ENCODE results near the gene AOX1.

The AOX1 gene

GRCh38 chr2:200658278-200658864 is 72.6 kb downstream of the AOX1 start:
- H3K36me3 ChIP-seq (ENCODE audit: insufficient read depth, low read length) = no peaks in the 10 kb centered on the region
- no peak overlapping the region for H3K9ac ChIP-seq (ENCODE audit: low read depth, low read length)
- no peaks in the 10 kb centered on the region; the same call in 1 of the 2 replicates for H3K4me1 ChIP-seq (ENCODE audit: insufficient read depth, low read length)
- no peaks in the 10 kb centered on the region for H3K9me3 ChIP-seq (ENCODE audit: control insufficient read depth, insufficient read depth, low read length)

- no peaks in the 10 kb centered on the region; the same call in 1 of the 2 replicates for H3K4me1 ChIP-seq (ENCODE audit: insufficient read depth, low read length)
- H3K36me3 ChIP-seq (ENCODE audit: insufficient read depth, low read length) = no peaks in the 10 kb centered on the region
- no peaks in the 10 kb centered on the region for H3K9me3 ChIP-seq (ENCODE audit: control insufficient read depth, insufficient read depth, low read length)
- H3K9ac ChIP-seq (ENCODE audit: low read depth, low read length) = no peak overlapping the region
Measured at GRCh38 chr2:200659410-200659809, 73.6 kb downstream of the AOX1 start.

GRCh38 chr2:200661477-200661876 is 75.7 kb downstream of the AOX1 start:
- Histone ChIP-seq H3K9me3 (ENCODE audit: control insufficient read depth, insufficient read depth, low read length) (no peaks in the 10 kb centered on the region), H3K9ac (ENCODE audit: low read depth, low read length) (no peak overlapping the region), H3K36me3 (ENCODE audit: insufficient read depth, low read length) (no peaks in the 10 kb centered on the region), H3K4me1 (ENCODE audit: insufficient read depth, low read length) (no peaks in the 10 kb centered on the region; the same call in 1 of the 2 replicates)

GRCh38 chr2:200662727-200663126 is 76.9 kb downstream of the AOX1 start:
- no peaks in the 10 kb centered on the region for H3K36me3 ChIP-seq (ENCODE audit: insufficient read depth, low read length)
- no peak overlapping the region for H3K9ac ChIP-seq (ENCODE audit: low read depth, low read length)
- no peaks in the 10 kb centered on the region for H3K9me3 ChIP-seq (ENCODE audit: control insufficient read depth, insufficient read depth, low read length)
- no peaks in the 10 kb centered on the region; the same call in 1 of the 2 replicates for H3K4me1 ChIP-seq (ENCODE audit: insufficient read depth, low read length)

- H3K9me3 ChIP-seq (ENCODE audit: control insufficient read depth, insufficient read depth, low read length) = no peaks in the 10 kb centered on the region
Measured at GRCh38 chr2:200664770-200665494, 79.1 kb downstream of the AOX1 start.

GRCh38 chr2:200665626-200666453 is 80.0 kb downstream of the AOX1 start:
- Histone ChIP-seq H3K4me1 (ENCODE audit: insufficient read depth, low read length) (no peaks in the 10 kb centered on the region; the same call in 1 of the 2 replicates), H3K36me3 (ENCODE audit: insufficient read depth, low read length) (no peaks in the 10 kb centered on the region), H3K9me3 (ENCODE audit: control insufficient read depth, insufficient read depth, low read length) (no peaks in the 10 kb centered on the region), H3K9ac (ENCODE audit: low read depth, low read length) (no peak overlapping the region)

More at GRCh38 chr2:200664770-200665494, 79.1 kb downstream of the AOX1 start:
- Histone ChIP-seq H3K9ac (ENCODE audit: low read depth, low read length) (no peak overlapping the region), H3K36me3 (ENCODE audit: insufficient read depth, low read length) (no peaks in the 10 kb centered on the region), H3K4me1 (ENCODE audit: insufficient read depth, low read length) (no peaks in the 10 kb centered on the region; the same call in 1 of the 2 replicates)

- H3K9me3 ChIP-seq (ENCODE audit: control insufficient read depth, insufficient read depth, low read length) = no peaks in the 10 kb centered on the region
- H3K36me3 ChIP-seq (ENCODE audit: insufficient read depth, low read length) = no peaks in the 10 kb centered on the region
- H3K4me1 ChIP-seq (ENCODE audit: insufficient read depth, low read length) = no peaks in the 10 kb centered on the region; the same call in 1 of the 2 replicates
- no peak overlapping the region for H3K9ac ChIP-seq (ENCODE audit: low read depth, low read length)
Measured at GRCh38 chr2:200667413-200667812, 81.6 kb downstream of the AOX1 start.

- H3K9me3 ChIP-seq (ENCODE audit: control insufficient read depth, insufficient read depth, low read length) = no peaks in the 10 kb centered on the region
- no peaks in the 10 kb centered on the region for H3K36me3 ChIP-seq (ENCODE audit: insufficient read depth, low read length)
- no peaks in the 10 kb centered on the region for H3K4me1 ChIP-seq (ENCODE audit: insufficient read depth, low read length)
- no peak overlapping the region for H3K9ac ChIP-seq (ENCODE audit: low read depth, low read length)
Measured at GRCh38 chr2:200668478-200668877, 82.7 kb downstream of the AOX1 start.

GRCh38 chr2:200669308-200669707 is 83.5 kb downstream of the AOX1 start:
- H3K9me3 ChIP-seq (ENCODE audit: control insufficient read depth, insufficient read depth, low read length) = no peaks in the 10 kb centered on the region
- H3K9ac ChIP-seq (ENCODE audit: low read depth, low read length) = no peak overlapping the region
- no peaks in the 10 kb centered on the region for H3K4me1 ChIP-seq (ENCODE audit: insufficient read depth, low read length)
- no peaks in the 10 kb centered on the region for H3K36me3 ChIP-seq (ENCODE audit: insufficient read depth, low read length)

GRCh38 chr2:200670313-200670712 is 84.5 kb downstream of the AOX1 start:
- Histone ChIP-seq H3K36me3 (ENCODE audit: insufficient read depth, low read length) (no peaks in the 10 kb centered on the region), H3K4me1 (ENCODE audit: insufficient read depth, low read length) (no peaks in the 10 kb centered on the region), H3K9me3 (ENCODE audit: control insufficient read depth, insufficient read depth, low read length) (no peaks in the 10 kb centered on the region), H3K9ac (ENCODE audit: low read depth, low read length) (no peak overlapping the region)

GRCh38 chr2:200670751-200671150 is 84.9 kb downstream of the AOX1 start:
- Histone ChIP-seq H3K36me3 (ENCODE audit: insufficient read depth, low read length) (no peaks in the 10 kb centered on the region), H3K4me1 (ENCODE audit: insufficient read depth, low read length) (no peaks in the 10 kb centered on the region), H3K9ac (ENCODE audit: low read depth, low read length) (no peak overlapping the region), H3K9me3 (ENCODE audit: control insufficient read depth, insufficient read depth, low read length) (no peaks in the 10 kb centered on the region)

- H3K9me3 ChIP-seq (ENCODE audit: control insufficient read depth, insufficient read depth, low read length) = no peaks in the 10 kb centered on the region
- H3K36me3 ChIP-seq (ENCODE audit: insufficient read depth, low read length) = no peaks in the 10 kb centered on the region
- H3K4me1 ChIP-seq (ENCODE audit: insufficient read depth, low read length) = no peaks in the 10 kb centered on the region
- no peak overlapping the region for H3K9ac ChIP-seq (ENCODE audit: low read depth, low read length)
Measured at GRCh38 chr2:200673191-200673590, 87.4 kb downstream of the AOX1 start.

GRCh38 chr2:200674837-200675236 is 89.0 kb downstream of the AOX1 start:
- H3K9ac ChIP-seq (ENCODE audit: low read depth, low read length) = no peak overlapping the region
- no peaks in the 10 kb centered on the region for H3K36me3 ChIP-seq (ENCODE audit: insufficient read depth, low read length)
- H3K4me1 ChIP-seq (ENCODE audit: insufficient read depth, low read length) = no peaks in the 10 kb centered on the region
- H3K9me3 ChIP-seq (ENCODE audit: control insufficient read depth, insufficient read depth, low read length) = no peaks in the 10 kb centered on the region

- Histone ChIP-seq H3K36me3 (ENCODE audit: insufficient read depth, low read length) (no peaks in the 10 kb centered on the region), H3K9me3 (ENCODE audit: control insufficient read depth, insufficient read depth, low read length) (no peaks in the 10 kb centered on the region), H3K4me1 (ENCODE audit: insufficient read depth, low read length) (no peaks in the 10 kb centered on the region), H3K9ac (ENCODE audit: low read depth, low read length) (no peak overlapping the region)
Measured at GRCh38 chr2:200677171-200677570, 91.4 kb downstream of the AOX1 start.
